Vagina (tissue), 2 donors: ENCODE data around the gene ATP2C2. TPM values are rescaled to one million over a fixed set of nuclear protein-coding genes. Genes with fewer than 3 reads are reported as not detected.
"Not testable (repeated sequence)": the region's sequence is repeated elsewhere in the genome, so short reads cannot be mapped to it uniquely, and the experiment has no call there.

Experiments
- DNase-seq, 2 donors: peaks; one replicate each; pipeline ENCODE4 v3.0.0-alpha.2; 2017; ENCODE audit errors: extremely low spot score in 2 of 2
- H3K27ac ChIP-seq: fragments of 200-600 bp; sonication (generic); one replicate; pipeline ENCODE4 v1.5.1; 2019
- H3K27me3 ChIP-seq: fragments of 200-600 bp; sonication (generic); one replicate; pipeline ENCODE4 v1.5.1; 2019
- H3K36me3 ChIP-seq, 2 donors: fragments of 200-600 bp; sonication (generic); one replicate each; pipeline ENCODE4 v1.5.1; 2017 to 2019
- H3K4me1 ChIP-seq: fragments of 200-600 bp; sonication (generic); one replicate; pipeline ENCODE4 v1.5.1; 2019
- H3K4me3 ChIP-seq, 2 donors: fragments of 200-600 bp; sonication (generic); 1 replicate in 1 of 2; 2 replicates in 1 of 2; pipeline ENCODE4 v1.5.1; 2016 to 2019
- H3K9me3 ChIP-seq: fragments of 200-600 bp; sonication (generic); one replicate; pipeline ENCODE4 v1.5.1; 2019
- POLR2A ChIP-seq, 2 donors: fragments of 450-650 bp; IDR thresholded peaks; one replicate each; pipeline ENCODE4 v1.6.1; 2017; ENCODE audit warnings: antibody characterized with exemption in 2 of 2, mild to moderate bottlenecking in 2 of 2, moderate library complexity in 2 of 2
- POLR2AphosphoS5 ChIP-seq, 2 donors: sonication (generic); formaldehyde crosslinking; IDR thresholded peaks; one replicate each; pipeline ENCODE4 v1.9.0; 2017; ENCODE audit warnings: antibody characterized with exemption in 2 of 2, mild to moderate bottlenecking in 2 of 2, low read depth in 1 of 2; ENCODE audit not compliant: insufficient read depth in 1 of 2
- intact Hi-C: fragments of 100-400 bp; cut with DNase I; formaldehyde crosslinking; loops from one replicate; pipeline ENCODE4 v1.15.1; 2023
- total RNA-seq: library from RNA; depleted of rRNA; stranded (reverse); fragments of >200 nt; gene quantifications from one replicate; pipeline ENCODE4 v1.2.3, GENCODE V29; 2016
- TF ChIP-seq, protein P1 (sequence below), 3 experiments: fragments of 450-650 bp in 2 of 3; fragments of 200-600 bp in 1 of 3; sonication (generic) in 1 of 3; IDR thresholded peaks; one replicate each; pipeline ENCODE4 v1.5.1; 2017 to 2019; ENCODE audit warnings: antibody characterized with exemption in 3 of 3, mild to moderate bottlenecking in 2 of 3, moderate library complexity in 2 of 3

ATP2C2 gene
- total RNA-seq, 1 donor from 2014 or later: 35.1 TPM

DNA sequence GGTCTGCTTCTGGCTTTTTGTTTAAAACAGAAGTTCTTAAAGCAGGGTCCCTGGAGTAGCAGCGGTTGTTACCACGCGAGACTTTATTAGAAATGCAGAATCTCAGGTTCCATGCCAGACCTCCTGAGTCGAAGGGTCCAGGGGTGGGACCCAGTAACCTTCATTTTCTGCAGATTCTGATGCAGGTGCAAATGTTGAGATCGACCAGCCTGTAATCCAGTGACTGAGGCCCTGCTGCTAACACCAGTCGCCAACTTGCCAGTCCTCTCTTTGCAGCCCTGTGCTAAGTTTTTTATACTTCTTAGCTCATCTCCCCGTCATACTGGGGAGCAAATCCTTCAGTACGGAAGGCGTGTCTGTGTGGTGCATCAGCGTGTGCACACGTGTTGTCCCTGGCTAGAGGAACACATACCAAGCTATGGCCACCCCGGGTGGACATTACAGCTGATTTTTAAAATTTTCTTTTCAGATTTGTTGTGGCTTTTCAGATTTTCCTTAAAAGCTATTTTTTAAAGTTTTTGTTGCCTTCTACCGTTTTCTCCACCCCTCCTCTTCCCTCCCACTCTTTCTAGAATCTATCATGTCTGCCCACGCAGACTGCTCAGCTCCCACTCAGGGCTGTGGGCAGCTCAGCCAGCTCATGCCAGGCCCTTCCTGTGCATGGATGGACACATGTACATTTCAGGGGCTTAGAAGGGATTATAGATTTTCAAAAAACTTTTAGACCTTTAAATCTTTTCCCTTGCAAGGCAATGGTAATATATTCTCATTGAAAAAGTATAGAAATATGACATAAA, 78.5 kb downstream of the ATP2C2 start:
- TF ChIP-seq POLR2A (IDR thresholded peaks at IDR 0.05): no peak
- Histone ChIP-seq H3K4me1 (no peaks in the 10 kb centered on the region), H3K9me3 (no peaks in the 10 kb centered on the region), H3K36me3 (no peaks in the 10 kb centered on the region), H3K4me3 (no peak overlapping the region), H3K27ac (no peak overlapping the region), H3K27me3 (no peaks in the 10 kb centered on the region)
- DNase-seq: no peak
- intact Hi-C loops: no loop called here

- Histone ChIP-seq H3K27ac (no peak overlapping the region), H3K4me3 (no peak overlapping the region), H3K27me3 (no peaks in the 10 kb centered on the region), H3K36me3 (no peaks in the 10 kb centered on the region), H3K4me1 (no peaks in the 10 kb centered on the region), H3K9me3 (no peaks in the 10 kb centered on the region)
- intact Hi-C loops: no loop called here
- DNase-seq: no peak
- TF ChIP-seq, protein P1, sequence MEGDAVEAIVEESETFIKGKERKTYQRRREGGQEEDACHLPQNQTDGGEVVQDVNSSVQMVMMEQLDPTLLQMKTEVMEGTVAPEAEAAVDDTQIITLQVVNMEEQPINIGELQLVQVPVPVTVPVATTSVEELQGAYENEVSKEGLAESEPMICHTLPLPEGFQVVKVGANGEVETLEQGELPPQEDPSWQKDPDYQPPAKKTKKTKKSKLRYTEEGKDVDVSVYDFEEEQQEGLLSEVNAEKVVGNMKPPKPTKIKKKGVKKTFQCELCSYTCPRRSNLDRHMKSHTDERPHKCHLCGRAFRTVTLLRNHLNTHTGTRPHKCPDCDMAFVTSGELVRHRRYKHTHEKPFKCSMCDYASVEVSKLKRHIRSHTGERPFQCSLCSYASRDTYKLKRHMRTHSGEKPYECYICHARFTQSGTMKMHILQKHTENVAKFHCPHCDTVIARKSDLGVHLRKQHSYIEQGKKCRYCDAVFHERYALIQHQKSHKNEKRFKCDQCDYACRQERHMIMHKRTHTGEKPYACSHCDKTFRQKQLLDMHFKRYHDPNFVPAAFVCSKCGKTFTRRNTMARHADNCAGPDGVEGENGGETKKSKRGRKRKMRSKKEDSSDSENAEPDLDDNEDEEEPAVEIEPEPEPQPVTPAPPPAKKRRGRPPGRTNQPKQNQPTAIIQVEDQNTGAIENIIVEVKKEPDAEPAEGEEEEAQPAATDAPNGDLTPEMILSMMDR (IDR thresholded peaks at IDR 0.05): no peak
- no peak for TF ChIP-seq POLR2A (IDR thresholded peaks at IDR 0.05)
- TF ChIP-seq POLR2AphosphoS5 (IDR thresholded peaks at IDR 0.05; ENCODE audit: insufficient read depth in 1 of 2, low read depth in 1 of 2): no peak
Observed at GRCh38 chr16:84448444-84448843, 80.1 kb downstream of the ATP2C2 start.

DNA sequence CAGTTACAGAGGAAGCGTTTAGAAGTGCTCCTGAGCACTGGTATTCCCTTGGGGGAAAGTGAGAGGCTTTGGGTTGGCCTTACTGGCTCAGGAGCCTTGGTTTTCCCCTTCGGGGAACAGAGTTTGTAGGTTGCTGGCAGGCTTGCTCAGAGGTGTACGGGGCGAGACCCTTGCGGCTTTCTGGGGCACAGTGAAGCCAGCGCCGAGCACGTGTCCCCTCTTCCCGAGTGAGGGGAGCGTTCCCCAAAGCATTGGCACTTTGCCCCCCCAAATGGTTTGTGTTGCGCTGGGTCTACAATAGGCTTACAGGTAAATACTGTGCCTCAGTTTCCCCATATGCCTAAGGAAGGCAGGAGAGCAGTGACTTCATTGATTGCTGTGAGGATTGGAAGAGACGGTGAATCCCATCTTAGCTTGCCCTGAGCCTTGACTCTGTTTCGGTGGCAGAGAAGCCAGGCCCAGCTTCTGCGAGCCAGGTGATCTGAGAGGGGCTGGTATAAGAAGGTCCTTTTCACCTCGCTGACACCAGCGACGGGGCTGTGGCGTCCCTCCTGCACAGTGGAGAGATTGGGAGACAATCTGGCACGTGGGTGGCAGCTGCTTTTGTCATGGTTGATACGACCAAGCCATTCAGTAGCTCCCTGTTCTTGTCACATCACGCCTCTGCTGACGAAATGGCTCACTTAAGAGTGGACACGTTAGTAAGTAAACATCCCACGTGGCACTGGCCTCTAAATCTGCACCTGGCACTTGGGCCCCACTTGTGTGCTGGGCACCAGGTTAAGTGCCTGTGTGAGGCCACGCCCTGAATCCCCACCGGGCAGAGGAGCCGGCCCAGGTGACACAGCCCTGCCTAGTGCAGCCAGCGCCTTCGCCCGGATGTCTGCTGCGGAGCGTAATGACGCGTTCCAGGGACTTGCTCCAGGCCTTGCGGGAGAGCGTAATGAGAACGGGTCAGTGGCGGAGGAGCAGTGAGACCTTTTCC, 81.1 kb downstream of the ATP2C2 start:
- H3K27me3 ChIP-seq: no peaks in the 10 kb centered on the region
- no peak overlapping the region for H3K27ac ChIP-seq
- TF ChIP-seq POLR2A (IDR thresholded peaks at IDR 0.05) (no peak), POLR2AphosphoS5 (IDR thresholded peaks at IDR 0.05; ENCODE audit: insufficient read depth in 1 of 2, low read depth in 1 of 2) (no peak)
- TF ChIP-seq, protein P1 (IDR thresholded peaks at IDR 0.05): no peak
- no peaks in the 10 kb centered on the region for H3K9me3 ChIP-seq
- no peaks in the 10 kb centered on the region for H3K4me1 ChIP-seq
- intact Hi-C loops: no loop called here
- no peak overlapping the region for H3K4me3 ChIP-seq
- H3K36me3 ChIP-seq: no peaks in the 10 kb centered on the region
- peak in 1 of 2 donors; percentile 56 for DNase-seq

DNA sequence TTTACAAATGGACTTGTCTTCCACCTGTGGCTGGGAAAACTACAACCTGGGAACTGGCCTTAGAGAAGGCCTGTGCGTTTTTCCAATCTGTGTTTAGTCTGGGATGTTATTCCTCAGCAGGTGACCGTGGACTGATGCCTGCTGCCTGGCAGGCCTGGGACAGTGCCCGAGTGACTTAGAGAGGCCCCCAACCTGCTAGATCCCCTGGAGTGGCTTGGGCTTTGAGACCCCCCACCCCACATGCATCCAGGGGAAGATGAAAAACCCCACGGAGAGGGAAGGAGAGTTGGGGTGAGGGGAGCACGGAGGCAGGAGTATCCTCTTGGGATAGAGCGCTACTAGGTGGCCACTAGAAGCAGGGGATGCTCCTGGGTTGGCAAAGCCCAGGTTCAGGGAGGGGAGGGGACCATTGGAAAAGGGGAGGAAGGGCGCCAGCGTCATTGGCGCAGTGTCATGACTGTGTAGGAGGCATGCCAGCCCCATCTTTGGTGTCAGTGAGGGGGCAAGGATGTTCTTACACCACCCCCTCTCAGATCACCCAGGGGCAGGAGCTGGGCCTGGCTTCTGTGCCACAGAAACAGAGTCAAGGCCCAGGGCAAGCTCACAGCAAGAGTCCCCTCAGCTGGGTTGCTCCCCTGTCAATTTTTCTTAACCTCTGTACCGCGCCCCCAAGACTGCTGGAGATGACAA, 82.0 kb downstream of the ATP2C2 start:
- H3K36me3 ChIP-seq: no peaks in the 10 kb centered on the region
- H3K9me3 ChIP-seq: no peaks in the 10 kb centered on the region
- no peak overlapping the region for H3K27ac ChIP-seq
- no peak for TF ChIP-seq POLR2AphosphoS5 (IDR thresholded peaks at IDR 0.05; ENCODE audit: insufficient read depth in 1 of 2, low read depth in 1 of 2)
- no peak for TF ChIP-seq POLR2A (IDR thresholded peaks at IDR 0.05)
- TF ChIP-seq, protein P1 (IDR thresholded peaks at IDR 0.05): no peak
- H3K4me1 ChIP-seq: no peaks in the 10 kb centered on the region
- H3K27me3 ChIP-seq: no peaks in the 10 kb centered on the region
- DNase-seq: peak in 1 of 2 donors; percentile 70
- H3K4me3 ChIP-seq: no peak overlapping the region
- intact Hi-C loops: no loop called here

DNA sequence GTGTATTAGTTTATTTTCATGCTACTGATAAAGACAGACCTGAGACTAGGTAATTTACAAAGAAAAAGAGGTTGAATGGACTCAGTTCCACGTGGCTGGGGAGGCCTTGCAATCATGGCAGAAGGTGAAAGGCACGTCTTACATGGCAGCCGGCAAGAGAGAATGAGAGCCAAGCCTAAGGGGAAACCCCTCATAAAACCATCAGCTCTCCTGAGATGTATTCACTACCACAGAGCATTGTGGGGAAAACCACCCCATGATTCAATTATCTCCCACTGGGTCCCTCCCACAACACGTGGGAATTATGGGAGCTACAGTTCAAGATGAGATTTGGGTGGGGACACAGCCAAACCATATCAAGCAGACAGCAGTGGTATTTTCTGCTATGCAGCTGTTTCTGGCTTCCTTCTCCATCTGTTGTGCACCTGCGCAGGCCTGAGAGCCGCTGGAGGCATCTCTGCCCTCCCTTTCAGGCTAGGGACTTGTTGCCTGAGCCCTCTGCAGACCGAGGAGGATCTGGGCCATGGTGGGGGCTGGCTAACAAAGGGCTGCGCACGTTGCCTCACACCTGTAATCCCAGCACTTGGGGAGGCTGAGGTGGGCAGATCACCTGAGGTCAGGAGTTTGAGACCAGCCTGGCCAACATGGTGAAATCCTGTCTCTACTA, 82.8 kb downstream of the ATP2C2 start:
- peak in 1 of 2 donors; percentile 16 for DNase-seq
- H3K4me3 ChIP-seq, intact Hi-C loops, H3K27me3 ChIP-seq, H3K4me1 ChIP-seq, H3K27ac ChIP-seq, H3K36me3 ChIP-seq, H3K9me3 ChIP-seq: not testable (repeated sequence)
